Stimulated activated naive CD4-positive, alpha-beta T cell (primary cell): ENCODE results near the gene SH3BP5.

Experiments
- DNase-seq, 6 experiments: peaks; one replicate each; lab custom pipeline; 2025; lab: John Stamatoyannopoulos, UW

Gene SH3BP5

DNA sequence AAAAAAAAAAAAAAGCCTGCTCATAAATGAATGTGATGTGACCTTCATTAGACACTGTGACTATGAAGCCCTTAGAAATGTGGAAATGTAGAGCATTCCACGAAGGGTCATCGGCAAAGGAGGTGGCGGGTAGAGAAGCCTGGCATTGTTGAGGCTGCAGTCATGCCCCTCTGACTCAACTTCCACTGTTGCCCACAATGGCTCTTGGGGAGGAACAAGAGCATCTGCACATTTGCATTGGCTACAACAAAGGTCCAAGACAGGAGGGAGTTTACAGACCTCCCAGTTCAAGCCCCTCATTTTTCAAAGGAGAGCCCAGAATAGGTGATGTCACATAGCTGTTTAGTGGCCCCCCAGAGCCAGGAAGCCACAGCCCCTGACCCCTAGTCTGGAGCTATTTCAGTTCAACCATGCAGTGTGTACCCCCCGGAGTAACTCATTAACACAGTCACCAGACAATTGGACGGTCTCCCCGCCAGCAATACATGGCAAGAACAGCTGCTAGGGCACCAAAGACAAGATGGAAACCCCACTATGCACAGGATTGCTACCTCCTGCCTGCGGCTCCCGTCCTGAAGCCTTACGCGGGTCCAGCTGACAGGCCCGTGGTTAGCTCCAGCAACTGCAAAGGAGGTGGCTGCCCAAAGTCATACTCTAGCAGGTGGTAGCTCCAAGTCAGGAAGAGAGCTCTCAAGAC is 56.2 kb downstream of the SH3BP5 start:
- DNase-seq: no peak

DNA sequence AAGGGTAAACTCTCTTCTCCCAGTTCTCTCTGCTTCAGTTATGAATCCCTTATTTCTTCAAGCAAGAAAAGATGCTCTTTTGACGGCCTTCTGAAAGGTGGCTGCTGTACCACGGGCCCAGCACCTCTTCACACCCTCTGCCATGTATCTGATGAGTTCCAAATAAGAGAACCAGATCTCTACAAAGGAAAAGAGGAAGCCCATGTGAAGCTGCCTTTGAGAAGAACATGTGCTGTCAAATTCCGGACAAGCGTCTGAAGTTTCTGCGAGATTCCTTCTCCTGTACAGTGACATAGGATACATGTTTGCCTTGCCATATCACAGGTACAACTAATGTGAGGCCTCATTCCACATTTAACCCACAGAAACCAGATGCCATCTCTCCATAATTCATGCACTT is 59.2 kb downstream of the SH3BP5 start:
- no peak for DNase-seq

DNA sequence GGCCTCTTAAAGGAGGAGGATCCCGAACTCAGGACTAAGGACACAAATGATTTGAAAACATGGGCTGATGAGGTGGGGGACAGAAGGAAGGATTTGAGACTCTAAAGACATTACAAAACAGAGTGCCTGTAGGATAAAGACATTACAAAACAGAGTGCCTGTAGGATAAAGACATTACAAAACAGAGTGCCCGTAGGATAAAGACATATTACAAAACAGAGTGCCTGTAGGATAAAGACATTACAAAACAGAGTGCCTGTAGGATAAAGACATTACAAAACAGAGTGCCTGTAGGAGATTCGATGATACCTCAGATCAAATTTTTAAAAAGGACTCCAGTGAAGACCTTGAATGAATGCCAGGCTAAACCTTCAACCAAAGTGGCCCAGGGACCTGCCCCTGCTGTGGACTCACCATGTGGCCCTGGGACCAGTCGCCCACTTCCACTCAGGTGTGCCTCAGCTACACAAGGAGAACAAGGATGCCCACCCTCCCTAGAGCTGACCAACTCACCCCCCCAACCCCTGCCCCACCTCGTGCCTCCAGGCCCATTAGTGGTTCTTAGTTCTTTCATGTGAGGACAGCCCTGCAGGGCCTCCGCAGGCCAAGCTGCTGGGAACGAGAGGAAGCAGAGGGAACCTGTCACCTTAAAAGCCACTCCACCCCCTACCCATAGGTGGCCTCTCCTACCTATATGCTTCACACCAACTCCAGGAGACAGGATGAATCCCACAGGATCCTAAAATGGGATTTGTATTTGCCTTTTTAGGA is 59.8 kb downstream of the SH3BP5 start:
- peak in 2 of 6 experiments; percentile 24 to 27 for DNase-seq

DNA sequence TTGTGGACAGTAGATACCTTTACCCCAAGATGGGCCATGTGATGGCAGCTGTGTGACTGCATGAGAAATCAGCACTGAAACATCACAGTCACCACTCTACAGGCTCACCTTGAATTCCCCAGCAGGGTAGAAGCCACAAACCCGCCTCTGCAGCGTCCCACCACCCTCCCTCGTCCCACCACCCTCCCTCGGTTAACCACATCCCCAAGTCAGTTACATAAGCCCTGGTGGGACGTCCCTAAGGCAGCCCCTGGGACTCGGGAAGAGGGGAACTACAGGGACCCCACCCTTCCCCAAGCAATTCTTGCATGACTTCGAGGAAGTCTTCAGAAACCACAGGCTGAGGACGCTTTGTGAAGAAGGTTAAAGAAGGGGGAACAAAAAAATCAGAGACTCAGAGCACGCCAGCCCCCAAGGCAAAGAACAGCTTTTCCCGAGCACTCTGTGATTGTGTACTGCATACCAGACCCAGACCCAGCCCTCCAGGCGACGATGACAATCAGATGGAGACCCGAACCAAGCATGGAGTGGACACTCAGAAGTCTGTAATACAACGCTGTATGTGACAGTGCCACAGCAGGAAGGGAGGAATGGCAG is 60.5 kb downstream of the SH3BP5 start:
- peak; percentile 73 to 91 (median 84) for DNase-seq

DNA sequence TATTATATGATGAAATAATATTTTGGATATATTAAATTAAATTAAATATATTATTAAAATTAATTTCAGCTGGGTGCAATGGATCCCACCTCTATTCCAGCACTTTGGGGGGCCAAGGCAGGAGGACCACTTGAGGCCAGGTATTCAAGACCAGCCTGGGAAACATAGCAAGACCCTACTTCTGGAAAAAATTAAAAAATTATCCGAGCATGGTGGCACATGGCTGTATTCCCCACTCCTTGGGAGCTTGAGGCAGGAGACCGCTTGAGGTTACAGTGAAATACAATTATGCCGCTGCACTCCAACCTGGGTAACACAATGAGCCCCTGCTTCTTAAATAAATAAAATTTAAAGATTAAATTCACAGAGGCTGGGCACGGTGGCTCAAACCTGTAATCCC is 61.4 kb downstream of the SH3BP5 start:
- DNase-seq: no peak

DNA sequence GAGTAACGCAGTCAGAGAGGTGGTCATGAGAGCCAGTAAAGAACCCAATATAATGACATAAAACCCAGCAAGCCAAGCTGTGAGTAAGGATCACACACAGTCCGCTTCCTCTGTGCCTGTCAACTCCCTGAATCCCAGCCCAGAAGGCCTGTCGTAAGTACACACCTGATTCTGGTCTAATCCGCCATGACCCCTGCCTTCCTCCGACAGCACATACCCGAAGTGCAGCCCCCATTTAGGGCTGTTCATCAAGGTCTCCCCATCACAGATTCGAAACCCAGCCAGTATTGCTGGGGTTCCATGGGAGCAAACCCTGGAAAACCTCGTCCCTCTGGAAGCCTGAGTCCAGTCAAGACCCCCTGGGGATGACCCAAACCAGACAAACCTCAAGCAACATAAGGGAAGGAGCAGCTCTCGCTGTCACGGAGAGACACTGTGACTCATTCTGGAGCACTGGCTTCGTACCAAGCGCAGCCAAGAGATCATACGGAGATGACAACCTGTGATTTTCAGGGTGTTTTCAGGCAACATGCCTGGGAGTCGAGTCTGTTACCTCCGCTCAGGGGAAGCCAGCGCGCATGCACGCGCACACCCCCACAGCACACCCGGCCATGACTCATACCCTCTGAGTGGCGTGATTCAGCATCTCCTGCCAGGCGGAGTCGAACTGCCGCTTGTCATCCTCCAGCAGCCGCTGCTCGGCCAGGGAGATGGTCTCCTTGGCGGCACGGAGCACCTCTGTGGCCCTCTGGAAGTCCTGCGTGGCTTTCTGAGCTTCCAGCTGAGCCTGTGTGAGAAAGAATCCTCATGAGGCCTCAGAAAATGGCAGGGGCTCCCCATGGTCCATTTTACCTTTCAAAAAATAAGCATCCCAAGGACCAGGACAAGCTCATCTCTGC is 63.0 kb downstream of the SH3BP5 start:
- DNase-seq: peak; percentile 36 to 69 (median 56)

DNA sequence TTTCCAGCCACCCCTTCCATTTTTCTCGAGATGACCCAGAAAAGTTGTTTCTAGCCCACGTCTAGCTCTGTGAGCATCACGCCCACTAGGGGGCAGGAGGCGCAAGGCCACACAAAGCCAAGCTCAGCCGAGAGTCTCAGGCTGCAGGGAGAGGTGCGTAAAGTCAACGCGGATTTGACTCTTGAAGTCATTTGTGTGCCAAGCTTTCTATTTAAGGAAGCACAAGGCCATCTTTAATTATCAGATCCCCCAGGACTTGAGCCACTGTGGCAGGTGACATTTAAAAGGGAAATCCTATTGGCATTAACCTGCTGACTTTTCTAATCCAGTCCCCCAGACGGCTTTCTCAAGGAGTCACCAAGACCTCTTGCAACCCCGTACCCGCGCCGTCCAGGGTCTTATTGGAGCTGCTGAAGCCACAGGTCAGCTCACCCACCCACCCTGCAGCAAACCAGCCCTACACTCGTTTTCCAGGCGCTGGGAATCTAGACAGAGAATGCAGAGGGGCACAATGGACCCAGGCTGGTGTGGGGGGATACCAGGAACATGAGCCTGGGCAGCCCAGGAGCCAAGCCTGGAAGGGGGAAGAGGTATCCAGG is 64.3 kb downstream of the SH3BP5 start:
- DNase-seq: peak; percentile 67 to 87 (median 76)

DNA sequence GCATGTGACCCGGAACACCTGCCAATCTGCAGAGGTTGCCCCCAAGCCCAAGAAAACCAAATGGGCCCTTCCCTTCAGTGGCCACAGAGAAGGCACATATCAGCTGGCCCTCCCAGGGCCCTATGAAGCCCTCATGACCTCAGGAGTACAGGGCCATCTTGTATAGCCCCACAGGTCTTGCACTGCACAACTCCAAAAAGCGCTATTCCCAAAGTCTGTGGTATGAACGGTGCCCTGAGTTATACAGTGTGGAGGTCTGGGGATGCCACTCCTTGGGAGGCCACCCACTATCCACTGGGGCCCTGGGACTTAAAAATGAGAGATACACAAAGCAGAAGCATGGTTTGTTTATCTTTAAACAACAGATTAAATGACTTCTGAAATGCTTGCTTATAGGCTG is 64.9 kb downstream of the SH3BP5 start:
- DNase-seq: no peak

DNA sequence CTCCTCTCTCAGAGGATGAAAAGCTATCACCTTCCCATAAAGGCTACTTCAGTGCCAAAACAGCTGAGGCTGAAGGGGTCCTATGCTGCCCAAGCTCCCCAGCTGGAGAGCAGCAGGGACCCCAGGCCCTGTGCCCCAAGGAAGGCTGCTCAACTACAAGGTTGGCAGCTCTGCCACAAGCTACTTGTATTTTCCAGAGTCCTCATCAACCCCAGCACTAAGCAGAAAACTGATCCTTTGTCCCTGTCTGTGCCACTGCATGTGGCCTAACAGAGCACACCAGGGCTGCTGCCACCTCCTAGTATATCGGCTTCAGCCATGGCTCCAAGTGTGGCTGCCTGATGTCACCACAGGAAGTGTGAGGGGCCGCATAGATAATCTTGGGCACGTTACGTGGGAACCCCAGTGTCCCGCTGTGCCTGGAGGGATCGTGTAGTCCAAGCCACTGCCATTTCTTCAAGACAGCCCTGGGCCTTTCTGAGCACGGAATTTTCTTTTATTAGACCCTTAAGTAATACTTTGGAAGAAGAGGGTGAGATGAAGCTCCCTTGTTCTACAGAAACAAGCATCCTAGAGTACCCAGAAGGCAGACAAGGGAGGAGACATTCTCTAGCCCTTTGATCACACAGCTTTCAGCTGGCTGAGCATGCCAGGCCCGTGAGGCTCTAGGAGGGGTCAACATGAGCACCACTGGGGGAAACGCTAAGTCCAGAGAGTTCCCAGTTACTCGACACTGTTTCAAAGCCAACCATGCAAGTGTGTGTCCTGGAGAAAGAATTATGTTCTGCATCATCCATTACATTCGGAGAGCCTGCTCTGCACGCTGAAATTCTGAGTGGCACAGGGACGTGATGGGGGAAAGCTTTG is 65.6 kb downstream of the SH3BP5 start:
- no peak for DNase-seq

DNA sequence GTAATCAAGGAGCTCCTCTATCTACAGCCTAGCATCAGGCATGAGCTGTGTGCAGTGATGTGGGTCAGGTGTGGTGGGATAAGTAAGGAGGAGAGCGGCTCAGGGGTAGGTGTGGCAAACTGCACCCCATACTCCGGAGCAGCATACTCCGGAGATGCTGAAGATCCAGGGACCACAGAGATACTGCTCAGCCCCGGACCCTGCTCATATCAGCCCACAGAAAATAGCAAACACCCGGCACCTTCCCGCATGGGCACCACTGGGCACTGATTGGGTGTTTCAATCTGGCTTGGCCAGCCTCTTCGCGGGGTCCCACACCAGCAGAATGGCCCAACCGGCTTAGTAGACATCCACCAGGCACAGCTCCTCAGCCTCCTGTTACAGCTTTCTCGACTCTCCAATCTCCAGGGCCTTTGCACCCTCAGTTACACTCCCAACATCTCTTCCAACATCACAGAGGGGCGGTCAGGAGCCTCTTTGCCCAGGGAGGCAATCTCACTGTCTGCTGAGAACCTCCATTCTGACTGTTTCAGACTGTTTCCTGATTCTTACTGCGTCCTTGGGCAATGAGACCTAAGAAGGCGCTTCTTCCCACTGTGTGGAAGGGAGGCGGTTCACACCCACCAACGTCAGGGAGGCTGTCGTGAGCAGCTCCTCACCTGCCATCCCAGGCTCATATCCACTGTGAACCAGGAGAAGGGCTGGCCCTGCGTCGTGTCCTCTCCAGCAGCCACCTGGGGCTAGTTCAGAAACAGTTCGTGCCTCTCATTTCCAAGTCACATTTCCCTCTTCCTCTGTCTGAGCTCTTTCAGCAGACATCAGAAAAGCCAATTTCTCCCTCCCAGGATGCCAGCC is 66.5 kb downstream of the SH3BP5 start:
- no peak for DNase-seq

DNA sequence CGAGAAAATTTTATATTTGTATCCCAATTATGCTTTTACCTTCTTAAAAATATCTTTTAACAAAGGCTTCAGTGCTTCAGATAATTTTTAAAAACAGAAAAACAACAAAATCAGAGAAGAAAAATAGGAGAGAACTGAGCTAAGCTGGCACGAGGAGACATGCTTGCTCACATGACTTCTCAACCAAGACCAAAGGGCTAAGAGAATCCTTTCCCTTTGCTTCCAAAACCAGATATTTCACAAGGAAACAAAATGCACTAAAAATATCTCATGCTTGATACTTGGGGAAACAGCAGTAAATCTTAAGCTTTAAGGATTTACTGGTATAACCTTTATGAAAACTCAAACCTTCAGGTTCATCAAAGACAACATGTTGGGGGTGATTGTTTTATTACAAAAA is 67.9 kb downstream of the SH3BP5 start:
- DNase-seq: no peak

DNA sequence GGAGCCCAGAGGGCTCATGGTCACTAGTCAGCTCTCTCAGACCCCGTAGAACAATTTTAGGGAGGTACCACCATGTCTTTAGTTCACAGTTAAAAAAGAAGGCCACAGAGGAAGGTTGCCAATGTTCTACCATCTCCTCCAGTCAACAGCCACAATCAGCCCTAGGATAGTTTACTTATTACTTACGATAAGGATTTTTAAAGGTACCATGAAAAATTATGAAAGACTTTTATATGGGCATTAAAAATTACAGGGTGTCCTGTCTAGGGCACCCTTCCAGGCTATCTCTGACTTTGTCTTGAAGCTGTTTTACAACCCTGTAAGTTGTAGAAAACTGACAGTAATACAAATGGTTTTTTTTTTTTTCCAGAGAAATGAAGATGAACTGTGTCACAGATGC is 68.5 kb downstream of the SH3BP5 start:
- DNase-seq: no peak

DNA sequence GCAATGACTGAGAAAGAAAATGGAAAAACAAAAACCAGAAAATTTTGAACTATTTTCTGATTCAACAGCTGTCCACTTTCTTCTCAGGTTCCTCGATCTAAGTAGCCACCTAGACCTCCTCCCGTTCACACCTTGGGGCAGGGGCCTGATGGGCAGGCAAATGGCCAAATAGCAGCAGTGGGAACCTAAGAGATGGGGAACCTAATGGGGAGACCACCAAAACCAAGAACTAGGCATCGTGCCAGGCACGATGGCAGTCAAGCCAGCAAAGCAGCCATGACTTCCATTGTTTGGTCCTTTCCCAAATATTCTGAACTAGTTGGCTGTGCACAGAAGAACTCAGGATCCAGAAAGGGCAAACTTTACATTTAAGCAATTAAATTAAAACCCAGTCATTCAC is 69.3 kb downstream of the SH3BP5 start:
- DNase-seq: no peak

DNA sequence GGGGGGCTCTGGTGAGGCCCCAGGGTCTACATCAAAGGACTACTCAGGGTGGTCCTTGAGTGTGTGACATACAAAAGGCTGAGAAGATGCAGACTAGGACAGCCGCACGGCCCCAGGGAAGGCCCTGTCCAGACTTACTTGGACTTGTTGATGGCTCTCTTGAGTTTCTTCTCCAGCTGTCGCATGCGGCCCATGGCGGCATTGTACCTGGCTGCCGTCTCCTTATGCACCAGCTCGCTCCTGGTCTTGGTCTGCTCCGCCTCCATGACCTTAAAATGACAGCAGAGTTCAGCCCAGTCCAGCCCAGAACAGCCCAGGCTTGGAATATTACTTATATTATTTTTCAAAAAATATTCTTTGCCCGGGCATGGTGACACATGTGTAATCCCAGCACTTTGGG is 70.4 kb downstream of the SH3BP5 start:
- DNase-seq: no peak

DNA sequence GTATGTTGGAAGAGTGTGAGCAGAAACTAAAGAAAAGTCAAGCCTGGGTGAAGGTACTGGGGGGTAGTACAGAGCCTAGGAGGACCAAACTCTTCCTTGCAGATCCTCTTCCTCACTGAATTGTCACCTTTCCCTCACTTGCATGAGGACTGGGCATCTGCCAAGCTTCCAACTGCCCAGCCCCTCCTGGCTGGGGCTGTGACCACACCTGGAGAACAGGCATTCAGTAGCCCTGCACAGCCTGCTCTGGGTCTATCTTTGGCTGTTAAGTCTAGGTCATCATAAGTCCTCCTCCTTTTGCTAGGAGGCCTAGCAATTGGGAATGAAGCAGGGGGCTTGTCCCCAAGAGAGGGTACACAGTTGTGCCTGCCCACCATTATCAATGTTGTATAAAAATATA is 71.1 kb downstream of the SH3BP5 start:
- no peak for DNase-seq

DNA sequence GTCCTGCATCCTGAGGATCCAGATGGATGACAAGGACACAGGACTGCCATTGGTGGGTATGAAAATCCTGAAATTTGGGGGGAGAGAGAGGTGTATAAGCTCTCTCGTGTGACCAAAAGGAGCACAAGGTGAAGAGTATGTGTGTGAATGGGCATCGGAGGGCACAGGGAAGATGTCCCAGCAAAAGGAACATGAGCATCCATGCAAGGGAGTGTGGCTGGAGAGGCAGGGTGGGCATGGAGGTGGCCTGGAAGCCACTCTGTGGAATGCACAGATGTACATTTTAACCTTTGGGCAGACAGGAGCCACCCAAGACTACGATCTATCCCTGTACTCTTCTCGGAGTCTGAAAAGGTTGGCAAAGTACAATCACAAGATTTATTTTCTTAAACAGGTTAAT is 71.9 kb downstream of the SH3BP5 start:
- no peak for DNase-seq

DNA sequence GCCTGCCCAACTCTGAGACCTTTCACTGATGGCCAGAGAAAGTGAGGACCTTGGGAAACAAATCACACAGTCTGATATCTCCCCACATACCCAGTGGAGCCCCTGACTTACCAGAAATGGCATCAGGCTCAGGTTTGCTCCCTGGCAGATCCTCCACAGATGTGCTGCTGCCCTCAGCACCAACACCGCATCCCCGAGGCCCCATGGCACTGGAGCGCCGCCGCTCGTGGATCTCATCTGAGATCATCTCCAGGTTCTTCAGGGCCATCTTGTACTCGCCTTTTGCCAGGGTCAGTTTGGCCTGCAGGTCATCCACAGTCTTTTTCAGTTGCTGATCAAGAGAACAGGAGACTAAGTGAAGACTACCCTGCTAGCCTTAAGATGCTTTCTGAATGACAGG is 73.7 kb downstream of the SH3BP5 start:
- DNase-seq: no peak

DNA sequence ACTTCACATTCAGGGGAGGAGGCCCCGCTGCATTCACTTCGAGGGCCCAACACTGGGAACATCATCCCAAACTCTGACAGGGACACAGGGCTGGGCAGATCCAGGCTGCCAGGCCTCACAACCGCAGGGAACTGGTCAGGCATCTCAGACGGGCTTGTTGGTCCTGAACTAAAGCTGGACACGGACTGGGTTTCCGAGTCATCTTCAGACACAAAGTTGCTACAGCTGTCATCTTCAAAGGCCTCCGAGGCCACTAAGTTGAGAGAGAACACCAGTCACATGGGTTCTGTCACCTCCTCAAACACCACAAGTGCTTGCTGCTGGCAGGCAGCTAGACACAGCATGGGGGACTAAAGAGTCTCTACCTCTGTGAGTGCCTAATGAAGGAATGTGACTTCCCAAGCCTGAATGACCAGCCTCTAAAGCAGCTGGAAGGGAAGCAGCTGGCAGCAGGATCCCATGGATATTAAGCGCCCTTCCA is 75.5 kb downstream of the SH3BP5 start:
- no peak for DNase-seq

DNA sequence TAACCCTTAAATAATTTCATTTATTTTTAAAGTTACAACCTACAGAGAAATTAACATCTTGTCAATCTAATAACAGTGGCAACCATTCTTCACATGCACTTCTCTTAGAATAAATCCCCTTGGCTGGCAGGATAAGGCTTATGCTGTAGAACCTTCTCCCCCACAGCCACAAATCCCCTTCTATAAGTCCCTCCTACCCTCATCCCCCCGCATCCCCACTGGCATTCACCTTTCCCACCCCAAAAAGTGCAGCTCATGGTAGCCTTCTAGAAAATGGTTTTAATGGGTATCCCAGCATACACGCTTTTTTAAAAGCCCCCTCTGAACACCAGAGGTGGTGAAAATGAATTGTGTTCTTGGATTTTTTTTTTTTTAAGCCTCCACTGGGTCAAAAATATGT is 77.2 kb downstream of the SH3BP5 start:
- DNase-seq: no peak
